ENCODE measurements around the gene KASH5. TPM values are rescaled to one million over a fixed set of nuclear protein-coding genes. Genes with fewer than 3 reads are reported as not detected.
A peak's percentile ranks its signal among the peaks of the same experiment; 100 is the strongest.

KASH5 gene
- total and polyA plus RNA-seq, 2 of the 8 experiments (the other 6 are each of a cell fraction or from before 2014, with no cell fraction given): 0.05 to 0.19 TPM

- peak within 1 kb of the TSS in 3 of 4 experiments; percentile 38 to 47 (median 45); a peak in 4 of 7 replicates for H3K9ac ChIP-seq (replicated peaks in 1 of 4; ENCODE audit: extremely low read depth in 1 of 4, low read depth in 3 of 4, low read length in 3 of 4)
- peak within 1 kb of the TSS; percentile 21 for H2BK120ac ChIP-seq (replicated peaks; ENCODE audit: low read depth, low read length)
- no peak within 1 kb of the TSS for H2AFZ ChIP-seq (ENCODE audit: low read length)
- no peak within 1 kb of the TSS for H3K14ac ChIP-seq (ENCODE audit: insufficient read length)
- DNase-seq (ENCODE audit: low read depth in 1 of 2, low spot score in 2 of 2) (peak; percentile 100), FAIRE-seq (peak; percentile 99)
- H3K23me2 ChIP-seq (ENCODE audit: low read depth, low read length): peaks cover 8% of the 10 kb centered on the region; the same call in 1 of the 2 replicates
- H2BK12ac ChIP-seq (ENCODE audit: low read depth, low read length): peak within 1 kb of the TSS; percentile 27; the same call in 1 of the 2 replicates
- 0 out of 2 replicates have a peak within 1 kb of the TSS, but pooled peaks have one; percentile 61 for H2BK15ac ChIP-seq (ENCODE audit: low read length)
- H3K9me3 ChIP-seq (ENCODE audit: insufficient read depth in 2 of 2, low read depth in 1 of 2, low read length in 1 of 2): no peaks in the 10 kb centered on the region
- H3K23ac ChIP-seq (ENCODE audit: insufficient read length): no peak within 1 kb of the TSS
- 1% methylated on average over 46 of the region's 46 CpGs; no CpG with 5 or more reads in 1 of the 2 experiments for WGBS, 2 experiments (ENCODE audit: extremely low coverage in 1 of 2, insufficient coverage in 1 of 2, insufficient read length in 1 of 2, insufficient replicate concordance in 2 of 2, low coverage in 1 of 2, low lambda C conversion rate in 2 of 2, missing lambda C conversion rate in 1 of 2)
- H4K5ac ChIP-seq (ENCODE audit: insufficient read length, low read depth, low read length): peak within 1 kb of the TSS; percentile 57
- H2BK5ac ChIP-seq (ENCODE audit: low read depth, low read length): 0 out of 2 replicates have a peak within 1 kb of the TSS, but pooled peaks have one; percentile 39
- H4K91ac ChIP-seq (replicated peaks; ENCODE audit: insufficient read length, low read length): peak within 1 kb of the TSS; percentile 39
- peaks cover 0 to 16% (median 9%) of the 10 kb centered on the region in 4 experiments; a peak in 5 of 7 replicates for H3K4me1 ChIP-seq (replicated peaks in 1 of 4; ENCODE audit: control insufficient read depth in 3 of 4, insufficient read depth in 4 of 4, low read length in 3 of 4)
- no peak within 1 kb of the TSS for H3K56ac ChIP-seq (replicated peaks; ENCODE audit: insufficient read length, low read depth, low read length)
- no peak within 1 kb of the TSS for H3K4ac ChIP-seq (replicated peaks; ENCODE audit: insufficient read length, low read depth, low read length)
- H3K27ac ChIP-seq (ENCODE audit: low read depth, low read length): 0 out of 2 replicates have a peak within 1 kb of the TSS, but pooled peaks have one; percentile 31
- no peak within 1 kb of the TSS for H2AK5ac ChIP-seq (ENCODE audit: low read depth, low read length)
- H2BK20ac ChIP-seq (ENCODE audit: low read length): no peak within 1 kb of the TSS
- peak within 1 kb of the TSS; percentile 92 to 95 (median 93) for H3K4me3 ChIP-seq (ENCODE audit: extremely low read depth in 1 of 4, insufficient read depth in 2 of 4, low read depth in 3 of 4, low read length in 4 of 4)
- no peak within 1 kb of the TSS for H4K8ac ChIP-seq (ENCODE audit: extremely low read depth, insufficient read depth, low read length)
- POLR2A ChIA-PET (ENCODE audit: partially characterized antibody): interaction anchor here (0.6 to 7.0 kb wide), 9 partner anchors 10 to 227 kb away, joined by 3 to 112 read pairs (median 3); partner anchors contain the start of genes ALDH16A1, CD37 and RPS11
- peaks cover 6 to 14% (median 7%) of the 10 kb centered on the region in 4 experiments; a peak in 7 of 8 replicates for H3K36me3 ChIP-seq (ENCODE audit: control insufficient read depth in 2 of 4, insufficient read depth in 4 of 4, low read length in 3 of 4)
- CTCF ChIA-PET (ENCODE audit: partially characterized antibody): interaction anchor here (0.9 to 2.3 kb wide), 3 partner anchors 13 to 72 kb away, joined by 3 to 9 read pairs (median 3); no protein-coding TSS in a partner anchor
- H3K79me1 ChIP-seq (ENCODE audit: low read depth, low read length): peaks cover 5% of the 10 kb centered on the region; the same call in 1 of the 2 replicates
- H3K18ac ChIP-seq (ENCODE audit: extremely low read depth, low read length): peak within 1 kb of the TSS; percentile 32; the same call in 1 of the 2 replicates
- H3K79me2 ChIP-seq (ENCODE audit: control insufficient read depth in 1 of 2, insufficient read depth in 2 of 2, low read length in 2 of 2): peaks cover 3 to 29% of the 10 kb centered on the region in 2 experiments; a peak in 3 of 4 replicates
- peak within 1 kb of the TSS; percentile 79 to 89 for H3K4me2 ChIP-seq (ENCODE audit: insufficient read depth in 1 of 2, low read depth in 2 of 2, low read length in 2 of 2)
- H4K20me1 ChIP-seq (replicated peaks in 1 of 2; ENCODE audit: control insufficient read depth in 1 of 2, insufficient read depth in 2 of 2, low read length in 2 of 2): no peaks in the 10 kb centered on the region
- H3K27me3 ChIP-seq (replicated peaks in 1 of 4; ENCODE audit: control insufficient read depth in 3 of 4, extremely low read depth in 1 of 4, insufficient read depth in 3 of 4, low read length in 3 of 4): no peaks in the 10 kb centered on the region
- TF ChIP-seq TAF1 (IDR thresholded peaks at IDR 0.05; ENCODE audit: low read depth, low read length) (peak; percentile 54; the same call in 1 of the 2 replicates), HDAC2 (IDR thresholded peaks at IDR 0.05; ENCODE audit: borderline replicate concordance in 1 of 2, low read depth in 2 of 2, low read length in 2 of 2) (no peak; a peak in 1 of 4 replicates), ATF3 (IDR thresholded peaks at IDR 0.05; ENCODE audit: insufficient read depth, low read depth, low read length) (no peak), GABPA (IDR thresholded peaks at IDR 0.05; ENCODE audit: borderline replicate concordance, insufficient read depth, low read length) (no peak), TEAD4 (IDR thresholded peaks at IDR 0.05; ENCODE audit: low read depth, low read length) (no peak), KDM1A (IDR thresholded peaks at IDR 0.05; ENCODE audit: borderline replicate concordance, low read length) (0 out of 2 replicates have a peak, but pooled peaks have one; percentile 54), NANOG (IDR thresholded peaks at IDR 0.05; ENCODE audit: insufficient read depth, low read depth, low read length, poor library complexity, severe bottlenecking) (no peak), EP300 (IDR thresholded peaks at IDR 0.05; ENCODE audit: borderline replicate concordance in 1 of 2, low read depth in 2 of 2, low read length in 2 of 2) (no peak)
Measured at GRCh38 chr19:49363268-49364082, 24.6 kb upstream of the KASH5 start, which contains the start of gene DKKL1. Gene DKKL1, plus strand, starts transcription at chr19:49363877. Its CDS starts 122 bp downstream, at chr19:49363999.
